GM19351 (cell line): Measurements from ENCODE around the gene CACNA2D4.

Experiments used
- ATAC-seq: cut with Tn5 transposase; IDR thresholded peaks from one replicate; pipeline ENCODE4 v1.9.1; 2021; ENCODE audit warnings: mild to moderate bottlenecking, moderate library complexity; ENCODE audit not compliant: unreplicated experiment

The CACNA2D4 gene

DNA sequence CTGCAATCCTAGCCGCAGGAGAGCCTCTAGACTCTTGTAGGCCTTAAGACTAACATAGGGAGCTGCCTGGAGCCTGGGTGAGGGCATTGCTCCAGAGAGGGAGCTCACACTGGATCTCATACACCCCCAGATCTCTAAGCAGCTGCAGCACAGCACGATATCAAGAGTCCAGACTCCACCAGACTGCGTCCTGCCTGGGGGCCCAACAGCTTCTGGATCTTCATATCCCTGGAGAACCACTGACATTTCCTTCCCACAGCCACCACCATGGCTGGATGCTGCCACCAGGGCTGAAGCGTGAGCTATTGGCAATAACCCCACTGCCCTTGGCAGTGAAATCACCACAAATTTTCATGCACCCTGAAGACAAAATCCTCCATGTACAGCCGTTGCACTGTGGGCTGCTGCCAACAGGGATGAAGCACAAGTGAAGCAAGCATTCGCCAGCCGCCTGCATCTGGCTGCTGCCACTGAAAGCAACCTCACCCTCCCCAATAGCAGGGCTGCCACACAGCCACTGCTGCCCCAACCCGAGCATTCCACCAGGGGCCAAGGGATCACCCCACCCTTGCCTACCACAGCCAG is 28.2 kb downstream of the CACNA2D4 start:
- ATAC-seq = no peak

GRCh38 chr12:1888923-1889322 is 29.5 kb downstream of the CACNA2D4 start:
- no peak for ATAC-seq

GRCh38 chr12:1886396-1887008 is 31.9 kb downstream of the CACNA2D4 start:
- ATAC-seq = no peak

- ATAC-seq = no peak
These were observed 32.7 kb downstream of the CACNA2D4 start for GRCh38 chr12:1885599-1886245.

DNA sequence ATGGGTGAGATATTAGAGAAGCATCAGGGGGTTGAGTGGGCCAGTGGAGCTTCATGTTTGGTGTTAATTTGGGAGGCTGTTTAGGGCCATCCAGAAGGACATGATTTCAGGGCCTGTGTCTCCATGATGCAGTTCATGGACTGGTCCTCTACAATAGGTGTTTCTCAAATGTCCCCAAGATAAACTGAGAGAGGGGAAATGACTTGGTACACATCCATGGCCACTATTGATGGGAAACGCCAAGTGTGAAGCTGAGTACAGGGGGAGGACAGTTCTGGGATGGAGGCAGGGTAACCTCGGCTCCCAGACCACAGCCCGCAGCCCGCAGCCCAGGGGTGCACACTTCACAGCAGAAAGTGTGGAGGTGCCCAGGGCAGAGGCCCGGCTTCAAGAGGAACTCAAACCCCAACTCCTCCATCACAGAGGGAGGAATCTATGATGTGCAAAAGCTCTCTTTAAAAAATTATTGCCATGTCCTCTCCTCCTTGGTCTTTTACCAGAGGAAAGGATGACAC is 33.3 kb downstream of the CACNA2D4 start:
- no peak for ATAC-seq

- ATAC-seq = no peak
These were observed 33.8 kb downstream of the CACNA2D4 start for GRCh38 chr12:1884651-1885050.

DNA sequence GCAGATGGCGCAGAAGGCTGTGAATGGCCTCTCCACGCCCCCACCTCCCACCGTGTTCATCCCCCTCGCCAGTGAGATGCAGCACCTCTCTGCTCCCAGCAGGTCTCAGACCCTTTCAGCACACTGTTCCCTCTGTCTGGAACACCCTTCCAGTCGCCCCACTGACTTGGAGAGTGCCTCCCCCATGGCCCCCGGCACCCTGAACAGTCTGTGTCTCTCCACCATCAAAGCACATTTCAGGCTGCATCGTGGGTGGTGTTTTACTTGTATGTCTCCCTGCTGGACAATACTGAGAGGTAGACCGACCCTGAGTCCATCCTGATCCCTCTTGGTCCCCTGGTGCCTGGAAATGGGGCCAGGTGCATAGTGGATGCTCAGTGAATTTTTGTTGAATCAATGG is 34.9 kb downstream of the CACNA2D4 start:
- no peak for ATAC-seq

DNA sequence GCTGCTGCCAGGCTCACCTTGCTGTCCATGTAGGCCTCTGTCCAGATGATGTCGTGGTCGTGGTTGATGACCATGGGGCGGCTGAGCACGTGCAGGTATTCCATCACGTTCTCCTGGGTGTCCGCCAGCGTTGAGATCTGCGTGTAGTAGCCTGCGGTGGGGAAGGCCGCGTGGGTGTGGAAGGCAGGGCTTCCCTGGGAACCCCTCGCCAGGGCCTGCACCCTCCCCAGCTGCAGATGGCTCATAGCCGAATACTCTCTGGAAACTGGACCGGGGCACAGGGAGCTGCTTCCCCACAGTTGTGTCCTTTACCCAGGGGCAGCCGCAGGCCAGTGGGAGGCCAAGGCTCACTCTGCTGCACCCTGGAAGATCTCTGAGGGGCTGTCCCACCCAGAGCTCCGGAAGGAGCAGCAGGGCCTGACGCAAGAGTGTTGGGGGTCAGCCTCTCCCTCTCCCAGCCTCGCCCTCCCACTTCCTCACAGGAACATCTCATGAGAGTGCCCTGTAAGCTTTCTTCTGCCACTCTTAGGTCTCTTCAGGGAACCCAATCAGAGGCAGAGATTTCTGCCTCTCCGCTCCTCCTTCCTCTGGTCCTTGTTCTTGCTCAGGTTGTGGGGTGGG is 35.5 kb downstream of the CACNA2D4 start:
- no peak for ATAC-seq

DNA sequence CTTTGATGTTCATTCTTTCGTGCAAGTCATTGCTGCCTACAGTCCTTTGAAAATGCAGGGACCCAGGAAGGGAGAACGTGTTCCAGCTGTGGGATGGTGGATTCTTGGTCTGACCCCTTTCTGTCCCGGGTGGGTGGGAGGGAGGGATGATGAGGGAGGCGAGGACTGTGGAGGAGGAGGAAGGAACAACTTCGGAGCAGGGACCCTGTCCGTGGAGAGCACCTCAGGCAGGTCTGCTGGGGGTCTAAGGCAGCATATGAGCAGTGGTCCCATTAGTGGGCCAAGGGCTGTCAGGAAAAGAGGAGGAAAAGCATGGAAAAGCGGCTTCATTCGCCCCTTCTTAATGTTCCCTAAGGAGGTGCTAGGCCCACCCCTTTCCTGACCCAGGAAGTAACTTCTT is 36.0 kb downstream of the CACNA2D4 start:
- no peak for ATAC-seq

- ATAC-seq = no peak
These were observed 36.5 kb downstream of the CACNA2D4 start for GRCh38 chr12:1881936-1882335.

GRCh38 chr12:1881301-1881700 is 37.2 kb downstream of the CACNA2D4 start:
- no peak for ATAC-seq

- no peak for ATAC-seq
These were observed 37.6 kb downstream of the CACNA2D4 start for GRCh38 chr12:1880876-1881275.

DNA sequence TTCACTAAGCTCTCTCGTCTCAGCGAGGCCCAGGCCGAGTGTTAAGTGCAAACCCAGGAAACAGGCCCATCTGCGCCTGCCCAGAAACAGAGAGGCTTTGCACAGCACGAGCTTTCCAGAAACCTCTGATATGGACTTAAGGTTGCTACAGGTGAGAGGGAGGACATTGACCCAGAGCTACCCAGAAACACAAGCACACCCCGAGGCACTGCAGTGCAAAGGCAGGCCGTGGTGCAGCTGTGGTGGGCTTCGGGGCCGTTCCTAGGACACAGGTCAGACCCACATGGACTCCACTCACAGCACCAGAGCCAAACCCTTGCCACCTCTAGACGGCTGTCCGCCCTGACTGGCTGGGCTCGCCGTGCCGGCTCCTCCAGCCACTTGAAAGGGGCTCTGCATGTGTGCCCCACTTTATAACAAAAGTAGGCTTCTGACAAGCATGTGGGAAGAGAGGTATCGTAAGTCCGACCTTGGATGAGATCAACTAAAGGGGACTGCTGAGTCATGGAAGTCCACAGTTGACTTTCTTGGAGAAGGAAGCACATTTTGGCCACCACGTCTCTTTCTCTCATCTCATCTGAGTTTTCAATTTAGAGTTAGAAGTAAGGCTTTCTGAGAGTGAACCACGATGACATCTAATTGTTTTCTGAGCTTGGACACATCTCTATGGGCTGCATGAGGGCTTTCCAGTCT is 38.2 kb downstream of the CACNA2D4 start:
- no peak for ATAC-seq

DNA sequence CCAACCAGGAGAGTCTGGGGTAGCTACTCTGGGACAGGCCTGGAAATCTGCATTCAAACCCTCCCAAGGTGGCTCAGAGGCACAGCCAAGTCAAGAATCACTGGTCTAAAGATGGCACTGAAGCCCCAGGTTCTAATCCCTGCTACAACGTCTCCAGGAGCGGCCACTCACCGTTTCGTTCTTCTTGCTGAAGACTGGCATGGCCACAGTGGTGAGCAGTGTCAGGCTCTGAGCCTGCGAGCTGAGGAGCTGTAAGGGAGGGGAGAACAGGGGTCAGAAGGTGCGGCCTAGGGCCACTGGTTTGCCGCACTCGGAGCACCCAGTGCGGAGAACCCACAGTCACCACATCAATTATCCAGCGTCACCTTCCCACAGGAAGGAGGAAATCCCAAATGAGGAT is 38.8 kb downstream of the CACNA2D4 start:
- no peak for ATAC-seq

GRCh38 chr12:1878695-1879094 is 39.8 kb downstream of the CACNA2D4 start:
- ATAC-seq = no peak

DNA sequence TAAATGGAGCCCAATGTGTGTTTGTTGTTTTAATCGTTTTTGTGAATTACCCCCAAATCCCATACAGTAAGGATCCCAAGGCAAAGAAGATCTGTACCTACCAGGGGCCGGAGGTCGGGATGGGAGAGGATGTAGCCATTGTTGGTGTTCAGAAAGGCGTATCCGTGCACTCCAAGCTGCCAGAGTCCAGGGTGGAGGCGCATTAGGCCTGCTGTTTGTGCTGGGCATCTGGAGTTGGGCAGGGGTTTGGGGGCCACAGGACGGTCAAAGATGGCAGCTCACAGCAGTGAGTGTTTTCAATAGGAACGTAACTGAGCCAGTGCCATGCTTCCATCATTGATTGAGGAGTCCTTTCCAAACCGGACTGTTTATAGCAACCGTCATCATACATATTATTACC is 40.2 kb downstream of the CACNA2D4 start:
- no peak for ATAC-seq

DNA sequence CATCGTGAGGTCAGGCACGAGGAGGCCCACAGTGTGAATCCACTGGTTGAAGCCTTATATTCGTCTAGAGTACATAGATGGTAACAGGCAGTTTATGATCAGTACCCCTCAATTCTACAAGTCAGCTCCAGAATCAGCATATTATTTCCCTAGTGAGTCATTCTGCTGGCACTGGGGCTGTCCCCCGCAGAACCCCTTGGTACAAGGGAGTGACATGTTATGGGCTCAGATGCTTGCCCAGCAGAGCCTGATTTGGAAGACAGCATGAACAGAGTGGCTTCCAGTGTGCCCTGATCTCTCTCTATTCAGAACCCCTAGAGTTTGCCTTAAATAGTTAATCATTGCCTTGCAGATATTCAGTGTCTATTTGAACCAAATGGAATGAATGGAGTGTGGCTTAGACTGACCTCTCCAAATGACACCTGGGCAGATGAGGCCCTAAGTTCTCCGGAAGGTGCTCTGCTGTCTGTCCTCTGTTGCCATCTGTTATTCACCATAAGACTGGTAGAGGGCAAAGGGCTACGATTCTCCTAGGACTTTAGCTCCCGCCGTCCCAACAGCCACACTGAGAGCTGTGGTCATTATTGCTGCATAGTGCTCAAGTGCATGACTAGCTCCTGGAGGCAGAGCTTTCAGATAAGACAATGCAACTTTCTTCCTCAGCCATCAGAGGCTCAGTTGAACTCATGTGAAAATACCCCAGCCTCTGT is 41.1 kb downstream of the CACNA2D4 start:
- ATAC-seq = no peak

GRCh38 chr12:1876086-1876485 is 42.4 kb downstream of the CACNA2D4 start:
- ATAC-seq = no peak

DNA sequence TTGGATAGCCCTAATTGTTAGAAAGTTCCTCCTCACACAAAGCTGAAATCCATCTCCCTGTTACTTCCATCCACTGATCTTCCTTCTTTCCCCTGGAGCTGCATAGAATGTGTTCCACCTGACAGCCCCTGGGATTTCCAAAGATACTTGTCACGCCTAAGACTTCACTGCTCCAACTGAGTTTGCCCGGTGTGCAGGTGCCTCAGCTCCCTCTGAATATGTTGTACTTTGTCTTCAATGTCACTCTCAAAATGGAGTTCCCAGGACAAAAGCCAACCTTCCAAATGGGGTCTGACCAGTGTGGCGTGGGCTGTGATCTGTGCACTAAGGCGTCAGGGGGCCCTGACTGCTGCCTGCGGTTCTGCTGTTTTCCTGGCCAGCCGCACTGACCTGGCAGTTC is 42.8 kb downstream of the CACNA2D4 start:
- ATAC-seq = no peak
